22Rv1 (cell line): Measurements from ENCODE around the gene RPL13A.

Experiments used
- CTCF ChIP-seq: fragments of 450-650 bp; IDR thresholded peaks from 2 replicates; pipeline ENCODE4 v1.5.1; 2017; ENCODE audit warnings: mild to moderate bottlenecking
- ZFX ChIP-seq: fragments of 450-650 bp; IDR thresholded peaks from 2 replicates; pipeline ENCODE4 v1.6.1; 2017; ENCODE audit warnings: antibody characterized with exemption, borderline replicate concordance

GRCh38 chr19:49455773-49456172 is 31.6 kb upstream of the RPL13A start:
- TF ChIP-seq CTCF (no peak), ZFX (no peak)
